PC-9 (cell line): ENCODE measurements around the gene GPR137B. TPM values are rescaled to one million over a fixed set of nuclear protein-coding genes. Genes with fewer than 3 reads are reported as not detected.

ENCODE experiments used
- BruUV-seq: library from RNA; stranded (reverse); fragments of 400-500 nt; replicated peaks from 2 replicates; lab custom pipeline; 2021; lab: Mats Ljungman, UMichigan
- CTCF ChIA-PET: fragments of 300-600 bp; sonication (Branson Sonifier 250); formaldehyde crosslinking; loops from one replicate; lab custom pipeline; 2022; ENCODE audit warnings: antibody characterized with exemption; lab: Charles Lee
- POLR2A ChIA-PET: fragments of 300-600 bp; sonication (Branson Sonifier 250); formaldehyde crosslinking; loops from one replicate; lab custom pipeline; 2022; ENCODE audit warnings: antibody characterized with exemption; ENCODE audit not compliant: unreplicated experiment; lab: Charles Lee
- DNase-seq, 2 experiments: peaks; one replicate each; pipeline versions ENCODE4 v3.0.0 to v3.0.0-alpha.2; 2015 to 2022; ENCODE audit warnings: mixed read lengths in 1 of 2
- H2AFZ ChIP-seq: fragments of 200-600 bp; sonication (generic); 2 replicates; pipeline ENCODE4 v1.8.1; 2017; ENCODE audit warnings: antibody characterized with exemption
- H3F3A ChIP-seq: fragments of 200-600 bp; sonication (generic); 2 replicates; pipeline ENCODE4 v1.8.1; 2017; ENCODE audit warnings: antibody characterized with exemption, mild to moderate bottlenecking, low read depth; ENCODE audit not compliant: insufficient read depth
- H3K27ac ChIP-seq: fragments of 200-600 bp; sonication (generic); 2 replicates; pipeline ENCODE4 v1.6.1; 2016; ENCODE audit warnings: mixed run types
- H3K27me3 ChIP-seq: fragments of 200-600 bp; sonication (generic); 2 replicates; pipeline ENCODE4 v1.6.1; 2016; ENCODE audit warnings: low read depth, mixed run types; ENCODE audit not compliant: insufficient read depth
- H3K36me3 ChIP-seq: fragments of 200-600 bp; sonication (generic); 2 replicates; pipeline ENCODE4 v1.6.1; 2016; ENCODE audit warnings: low read depth, mixed run types
- H3K4me1 ChIP-seq: fragments of 200-600 bp; sonication (generic); replicated peaks from 2 replicates; pipeline ENCODE4 v1.6.1; 2016; ENCODE audit warnings: mixed run types; ENCODE audit not compliant: insufficient read depth
- H3K4me2 ChIP-seq: fragments of 200-600 bp; sonication (generic); 2 replicates; pipeline ENCODE4 v1.6.1; 2017; ENCODE audit warnings: mixed run types
- H3K4me3 ChIP-seq: fragments of 200-600 bp; sonication (generic); 2 replicates; pipeline ENCODE4 v1.6.1; 2016; ENCODE audit warnings: mixed run types
- H3K79me2 ChIP-seq: fragments of 200-600 bp; sonication (generic); 2 replicates; pipeline ENCODE4 v1.6.1; 2017; ENCODE audit warnings: low read depth, mixed run types
- H3K9me2 ChIP-seq: fragments of 200-600 bp; sonication (generic); 2 replicates; pipeline ENCODE4 v1.8.1; 2017; ENCODE audit warnings: mild to moderate bottlenecking; ENCODE audit not compliant: insufficient read depth
- H3K9me3 ChIP-seq: fragments of 200-600 bp; sonication (generic); 2 replicates; pipeline ENCODE4 v1.8.1; 2016; ENCODE audit warnings: low read depth; ENCODE audit not compliant: insufficient read depth
- H4K20me1 ChIP-seq: fragments of 200-600 bp; sonication (generic); 2 replicates; pipeline ENCODE4 v1.8.1; 2017; ENCODE audit not compliant: insufficient read depth
- EZH2 ChIP-seq: fragments of 200-600 bp; sonication (generic); IDR thresholded peaks from 2 replicates; pipeline ENCODE4 v1.8.0; 2017; ENCODE audit warnings: antibody characterized with exemption, low read depth
- intact Hi-C: fragments of 100-400 bp; cut with micrococcal nuclease; formaldehyde crosslinking; loops from one replicate; pipeline ENCODE4 v1.10.0; 2022; ENCODE audit not compliant: unreplicated experiment
- total RNA-seq: library from RNA; stranded (reverse); gene quantifications from 2 replicates; pipeline ENCODE4 v1.2.3, GENCODE V29; 2021
- TF ChIP-seq, protein P1 (sequence below): fragments of 200-600 bp; sonication (generic); conservative IDR thresholded peaks from 2 replicates; pipeline ENCODE4 v1.6.1; 2017; ENCODE audit warnings: mixed run types, antibody characterized with exemption, mild to moderate bottlenecking, moderate library complexity

Gene GPR137B
- total RNA-seq, 1 experiment from 2014 or later = not detected

DNA sequence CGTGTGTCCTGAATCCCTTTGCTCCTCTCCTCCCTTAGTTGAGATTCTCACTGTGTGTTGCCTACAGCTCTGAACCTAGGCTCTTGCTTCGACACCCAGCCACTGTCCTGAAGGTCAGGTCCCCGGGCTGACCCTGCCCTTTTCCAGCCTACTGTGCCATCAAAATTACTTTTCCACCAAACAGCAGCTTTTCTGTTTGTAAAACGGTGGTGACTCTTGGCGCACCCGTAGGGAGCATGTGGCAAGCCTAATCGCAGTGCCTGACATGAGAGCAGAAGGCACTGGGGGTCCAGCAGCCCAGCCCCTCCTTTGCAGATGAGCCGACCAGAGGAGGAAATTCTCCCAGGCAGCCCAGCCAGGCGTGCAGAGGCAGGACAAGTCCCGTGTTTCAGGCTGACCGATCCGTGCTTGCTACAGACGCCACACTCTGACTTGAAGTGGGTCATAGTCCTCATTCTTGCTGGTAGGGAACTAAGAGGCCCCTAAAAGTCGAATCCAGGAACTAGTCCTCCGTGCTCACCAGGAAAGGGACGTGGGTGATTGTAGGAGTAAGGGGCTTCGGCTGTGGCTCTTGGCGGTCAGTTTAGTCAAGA, 6.8 kb downstream of the GPR137B start:
- Histone ChIP-seq H3K9me3 (no peaks in the 10 kb centered on the region), H3K36me3 (no peaks in the 10 kb centered on the region), H3K4me1 (no peaks in the 10 kb centered on the region), H3K79me2 (no peaks in the 10 kb centered on the region), H4K20me1 (no peaks in the 10 kb centered on the region), H3K9me2 (no peaks in the 10 kb centered on the region), H3K4me3 (no peak overlapping the region), H3K27ac (no peak overlapping the region), H3K4me2 (no peak overlapping the region), H3K27me3 (0 out of 2 replicates have a peak, but pooled peaks cover 9% of the 10 kb centered on the region), H3F3A (no peaks in the 10 kb centered on the region), H2AFZ (no peak overlapping the region)
- no TSS peak for BruUV-seq
- POLR2A ChIA-PET = no interaction called here
- TF ChIP-seq EZH2 = no peak
- TF ChIP-seq, protein P1, sequence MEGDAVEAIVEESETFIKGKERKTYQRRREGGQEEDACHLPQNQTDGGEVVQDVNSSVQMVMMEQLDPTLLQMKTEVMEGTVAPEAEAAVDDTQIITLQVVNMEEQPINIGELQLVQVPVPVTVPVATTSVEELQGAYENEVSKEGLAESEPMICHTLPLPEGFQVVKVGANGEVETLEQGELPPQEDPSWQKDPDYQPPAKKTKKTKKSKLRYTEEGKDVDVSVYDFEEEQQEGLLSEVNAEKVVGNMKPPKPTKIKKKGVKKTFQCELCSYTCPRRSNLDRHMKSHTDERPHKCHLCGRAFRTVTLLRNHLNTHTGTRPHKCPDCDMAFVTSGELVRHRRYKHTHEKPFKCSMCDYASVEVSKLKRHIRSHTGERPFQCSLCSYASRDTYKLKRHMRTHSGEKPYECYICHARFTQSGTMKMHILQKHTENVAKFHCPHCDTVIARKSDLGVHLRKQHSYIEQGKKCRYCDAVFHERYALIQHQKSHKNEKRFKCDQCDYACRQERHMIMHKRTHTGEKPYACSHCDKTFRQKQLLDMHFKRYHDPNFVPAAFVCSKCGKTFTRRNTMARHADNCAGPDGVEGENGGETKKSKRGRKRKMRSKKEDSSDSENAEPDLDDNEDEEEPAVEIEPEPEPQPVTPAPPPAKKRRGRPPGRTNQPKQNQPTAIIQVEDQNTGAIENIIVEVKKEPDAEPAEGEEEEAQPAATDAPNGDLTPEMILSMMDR = no peak
- DNase-seq = no peak
- intact Hi-C loops = no loop called here
- CTCF ChIA-PET = no interaction called here

DNA sequence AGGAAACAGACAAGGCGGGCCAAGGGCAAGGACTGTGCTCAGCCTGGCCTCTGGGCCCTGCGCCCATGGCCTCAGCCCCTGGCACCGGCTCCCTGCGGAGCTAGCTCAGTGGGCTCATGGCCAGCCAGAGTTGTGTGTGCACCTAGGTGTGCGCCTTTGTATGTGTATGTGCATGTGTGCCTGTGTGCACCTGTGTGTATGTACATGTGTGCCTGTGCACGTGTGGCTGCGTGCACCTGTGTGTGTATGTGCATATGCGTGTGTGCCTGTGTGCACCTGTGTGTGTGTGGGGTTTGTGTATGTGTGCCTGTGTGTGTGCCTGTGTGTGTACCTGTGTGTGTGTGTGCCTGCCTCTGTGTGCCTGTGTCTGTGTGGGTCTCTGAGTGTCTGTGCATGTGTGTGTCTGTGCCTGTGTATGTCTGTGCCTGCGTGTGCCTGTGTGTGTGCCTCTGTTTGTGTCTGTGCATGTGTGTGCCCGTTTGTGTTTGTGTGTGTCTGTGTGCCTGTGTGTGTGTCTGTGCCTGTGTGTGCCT, 7.4 kb downstream of the GPR137B start:
- 0 out of 2 replicates have a peak, but pooled peaks cover 9% of the 10 kb centered on the region for H3K27me3 ChIP-seq
- intact Hi-C loops = no loop called here
- H3K9me3 ChIP-seq = no peaks in the 10 kb centered on the region
- BruUV-seq = no TSS peak
- H2AFZ ChIP-seq = no peak overlapping the region
- no peaks in the 10 kb centered on the region for H3K36me3 ChIP-seq
- H4K20me1 ChIP-seq = no peaks in the 10 kb centered on the region
- H3K27ac ChIP-seq = no peak overlapping the region
- POLR2A ChIA-PET = no interaction called here
- H3F3A ChIP-seq = no peaks in the 10 kb centered on the region
- H3K4me3 ChIP-seq = no peak overlapping the region
- CTCF ChIA-PET = no interaction called here
- H3K4me2 ChIP-seq = no peak overlapping the region
- no peaks in the 10 kb centered on the region for H3K79me2 ChIP-seq
- TF ChIP-seq, protein P1 = no peak
- no peak for TF ChIP-seq EZH2
- H3K9me2 ChIP-seq = no peaks in the 10 kb centered on the region
- DNase-seq = no peak
- H3K4me1 ChIP-seq = no peaks in the 10 kb centered on the region

DNA sequence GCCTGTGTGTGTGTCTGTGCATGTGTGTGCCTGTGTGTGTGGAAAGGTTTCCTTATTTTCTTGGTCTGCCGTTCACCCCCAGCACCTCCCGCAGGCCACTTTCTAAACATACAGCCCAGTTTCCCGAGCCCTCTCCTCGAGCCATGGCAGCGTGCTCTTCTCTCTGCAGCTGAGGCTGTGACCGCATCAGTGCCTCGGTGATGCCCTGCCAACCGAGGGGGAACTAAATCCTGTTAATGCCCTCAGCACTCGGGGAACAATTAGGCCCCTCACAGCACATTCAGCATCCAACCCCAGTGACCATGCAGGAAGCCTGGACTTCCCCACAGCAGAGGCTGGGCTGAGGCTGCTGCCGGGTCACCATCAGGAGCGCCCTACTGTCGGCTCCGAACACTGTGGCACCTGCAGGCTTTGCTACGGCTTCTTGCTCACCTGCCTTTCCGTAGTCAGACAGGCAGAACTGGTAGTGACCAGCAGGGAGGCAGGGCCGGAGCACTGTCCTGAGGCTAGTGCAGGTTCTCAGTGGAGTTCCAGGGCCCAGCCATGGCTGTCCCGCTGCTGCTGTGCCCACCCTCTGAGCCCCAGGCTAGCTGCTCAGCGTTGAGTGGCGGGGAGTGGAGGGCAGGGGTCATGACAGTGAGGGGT, 8.1 kb downstream of the GPR137B start:
- CTCF ChIA-PET = no interaction called here
- DNase-seq = no peak
- Histone ChIP-seq H3K4me2 (no peak overlapping the region), H3K27ac (no peak overlapping the region), H4K20me1 (no peaks in the 10 kb centered on the region), H3K79me2 (no peaks in the 10 kb centered on the region), H3K4me1 (no peaks in the 10 kb centered on the region), H3K4me3 (no peak overlapping the region), H3K9me3 (no peaks in the 10 kb centered on the region), H2AFZ (no peak overlapping the region), H3K27me3 (0 out of 2 replicates have a peak, but pooled peaks cover 3% of the 10 kb centered on the region), H3K9me2 (no peaks in the 10 kb centered on the region), H3F3A (no peaks in the 10 kb centered on the region), H3K36me3 (no peaks in the 10 kb centered on the region)
- intact Hi-C loops = no loop called here
- no TSS peak for BruUV-seq
- POLR2A ChIA-PET = interaction anchor here (0.6 kb wide), 1 partner anchor 272 kb away, joined by 5 read pairs; no protein-coding TSS in a partner anchor
- TF ChIP-seq, protein P1 = no peak
- no peak for TF ChIP-seq EZH2
